Large intestine (tissue), 12 donors: ENCODE data around the gene GPR22. TPM values are rescaled to one million over a fixed set of nuclear protein-coding genes. Genes with fewer than 3 reads are reported as not detected.

ENCODE experiments used
- DNase-seq, 2 donors: peaks; one replicate each; pipeline versions ENCODE4 v3.0.0 to v3.0.0-alpha.2; 2013
- H3K27ac ChIP-seq: one replicate; pipeline ENCODE4 v1.5.1; 2013; ENCODE audit warnings: low read length
- H3K27me3 ChIP-seq: 2 replicates; pipeline ENCODE4 v1.6.1; 2013; ENCODE audit warnings: low read length; ENCODE audit not compliant: control insufficient read depth, insufficient read depth
- H3K36me3 ChIP-seq: 2 replicates; pipeline ENCODE4 v1.6.1; 2013; ENCODE audit warnings: low read length; ENCODE audit not compliant: control insufficient read depth, insufficient read depth
- H3K4me1 ChIP-seq: one replicate; pipeline ENCODE4 v1.6.1; 2013; ENCODE audit warnings: low read length; ENCODE audit not compliant: control insufficient read depth, insufficient read depth
- H3K4me3 ChIP-seq: one replicate; pipeline ENCODE4 v1.5.1; 2013; ENCODE audit warnings: low read length
- H3K9me3 ChIP-seq: one replicate; pipeline ENCODE4 v1.6.1; 2013; ENCODE audit warnings: mild to moderate bottlenecking, low read depth, low read length, moderate library complexity; ENCODE audit not compliant: control insufficient read depth
- WGBS: methylation state at CpG from one replicate; pipeline ENCODE4 v1.1.5; 2013; ENCODE audit warnings: low lambda C conversion rate; ENCODE audit not compliant: insufficient coverage; 5-methylcytosine and 5-hydroxymethylcytosine counted together
- long read RNA-seq, 11 donors: transcript quantifications; one replicate each; lab custom pipeline, GENCODE V29; 2026
- polyA plus RNA-seq: library from polyadenylated mRNA; unstranded; fragments of 120-200 nt; gene quantifications from one replicate; pipeline ENCODE4 v1.2.1, GENCODE V29; 2013

GPR22 gene
- 2.5 TPM for polyA plus RNA-seq
- long read RNA-seq, donor 1, partial matches to known transcripts, result 0 of 1 reads
- long read RNA-seq, donor 1, other reads (novel, unspliced or antisense), result 0 of 1 reads
- long read RNA-seq, donor 2, result 0 reads
- long read RNA-seq, donor 3, partial matches to known transcripts, result 0 of 1 reads
- long read RNA-seq, donor 3, other reads (novel, unspliced or antisense), result 0 of 1 reads
- long read RNA-seq, donor 4, result 0 reads
- long read RNA-seq, donor 5, partial matches to known transcripts, result 0 of 1 reads
- long read RNA-seq, donor 5, other reads (novel, unspliced or antisense), result 0 of 1 reads
- long read RNA-seq, donor 6, partial matches to known transcripts, result 0 of 2 reads
- long read RNA-seq, donor 6, other reads (novel, unspliced or antisense), result 0 of 2 reads
- long read RNA-seq, donor 7, partial matches to known transcripts, result 0 of 1 reads
- long read RNA-seq, donor 7, other reads (novel, unspliced or antisense), result 0 of 1 reads
- long read RNA-seq, donor 8, partial matches to known transcripts, result 21 of 28 reads
- long read RNA-seq, donor 8, other reads (novel, unspliced or antisense), result 6 of 28 reads
- long read RNA-seq, donor 9, partial matches to known transcripts, result 19 of 19 reads
- long read RNA-seq, donor 9, other reads (novel, unspliced or antisense), result 0 of 19 reads
- long read RNA-seq, donor 10, partial matches to known transcripts, result 0 of 1 reads
- long read RNA-seq, donor 10, other reads (novel, unspliced or antisense), result 0 of 1 reads
- long read RNA-seq, donor 11, partial matches to known transcripts, result 0 of 2 reads
- long read RNA-seq, donor 11, other reads (novel, unspliced or antisense), result 0 of 2 reads

GRCh38 chr7:107469929-107470328 is at the start of gene GPR22:
GPR22 (plus strand) TSS chr7:107470057; CDS start chr7:107474061, 4,004 bp downstream.
- no peak for DNase-seq
- WGBS, result no CpG with 5 or more reads among the region's 4 CpGs
- Histone ChIP-seq H3K4me3 (no peak within 1 kb of the TSS), H3K27me3 (no peaks in the 10 kb centered on the region), H3K9me3 (no peaks in the 10 kb centered on the region), H3K27ac (no peak within 1 kb of the TSS), H3K4me1 (no peaks in the 10 kb centered on the region), H3K36me3 (no peaks in the 10 kb centered on the region)

GRCh38 chr7:107427462-107427861 is 42.4 kb upstream of the GPR22 start:
- Histone ChIP-seq H3K9me3 (peaks cover 2% of the 10 kb centered on the region), H3K4me3 (no peak overlapping the region), H3K27me3 (no peaks in the 10 kb centered on the region), H3K4me1 (no peaks in the 10 kb centered on the region), H3K27ac (no peak overlapping the region), H3K36me3 (no peaks in the 10 kb centered on the region)
- no CpG with 5 or more reads among the region's 5 CpGs for WGBS
- DNase-seq, result no peak

- WGBS, result 80% methylated on average over 1 of the region's 1 CpG
- DNase-seq, result no peak
- Histone ChIP-seq H3K27me3 (no peaks in the 10 kb centered on the region), H3K4me1 (no peaks in the 10 kb centered on the region), H3K36me3 (no peaks in the 10 kb centered on the region), H3K9me3 (peaks cover 2% of the 10 kb centered on the region), H3K4me3 (no peak overlapping the region), H3K27ac (no peak overlapping the region)
Measured at GRCh38 chr7:107428642-107429041, 41.2 kb upstream of the GPR22 start.

- Histone ChIP-seq H3K4me3 (no peak overlapping the region), H3K27ac (no peak overlapping the region)
- no peak for DNase-seq
Measured at GRCh38 chr7:107430057-107430456, 39.8 kb upstream of the GPR22 start.

GRCh38 chr7:107432261-107432660 is 37.6 kb upstream of the GPR22 start:
- Histone ChIP-seq H3K27ac (no peak overlapping the region), H3K9me3 (peaks cover 2% of the 10 kb centered on the region), H3K4me3 (no peak overlapping the region), H3K27me3 (no peaks in the 10 kb centered on the region), H3K4me1 (no peaks in the 10 kb centered on the region), H3K36me3 (no peaks in the 10 kb centered on the region)
- no peak for DNase-seq
- WGBS, result 80% methylated on average over 1 of the region's 1 CpG

More at GRCh38 chr7:107430057-107430456, 39.8 kb upstream of the GPR22 start:
- peaks cover 2% of the 10 kb centered on the region for H3K9me3 ChIP-seq
- no peaks in the 10 kb centered on the region for H3K27me3 ChIP-seq
- H3K36me3 ChIP-seq, result no peaks in the 10 kb centered on the region
- no peaks in the 10 kb centered on the region for H3K4me1 ChIP-seq

GRCh38 chr7:107435749-107436148 is 34.1 kb upstream of the GPR22 start:
- H3K4me3 ChIP-seq, result no peak overlapping the region
- no peak overlapping the region for H3K27ac ChIP-seq
- no peaks in the 10 kb centered on the region for H3K4me1 ChIP-seq
- no peak for DNase-seq
- no peaks in the 10 kb centered on the region for H3K27me3 ChIP-seq
- no CpG with 5 or more reads among the region's 1 CpG for WGBS
- H3K9me3 ChIP-seq, result no peaks in the 10 kb centered on the region
- H3K36me3 ChIP-seq, result no peaks in the 10 kb centered on the region

- DNase-seq, result no peak
Measured at GRCh38 chr7:107439025-107439424, 30.8 kb upstream of the GPR22 start.

GRCh38 chr7:107441581-107442422 is 28.1 kb upstream of the GPR22 start:
- no peak overlapping the region for H3K27ac ChIP-seq
- no peaks in the 10 kb centered on the region for H3K9me3 ChIP-seq
- no peaks in the 10 kb centered on the region for H3K36me3 ChIP-seq
- no peaks in the 10 kb centered on the region for H3K4me1 ChIP-seq
- H3K27me3 ChIP-seq, result no peaks in the 10 kb centered on the region
- H3K4me3 ChIP-seq, result no peak overlapping the region
- DNase-seq, result no peak

More at GRCh38 chr7:107439025-107439424, 30.8 kb upstream of the GPR22 start:
- Histone ChIP-seq H3K27me3 (no peaks in the 10 kb centered on the region), H3K36me3 (no peaks in the 10 kb centered on the region), H3K9me3 (no peaks in the 10 kb centered on the region), H3K4me3 (no peak overlapping the region), H3K27ac (no peak overlapping the region), H3K4me1 (no peaks in the 10 kb centered on the region)
- WGBS, result 100% methylated on average over 3 of the region's 5 CpGs

GRCh38 chr7:107442678-107443077 is 27.2 kb upstream of the GPR22 start:
- H3K4me3 ChIP-seq, result no peak overlapping the region
- 100% methylated on average over 1 of the region's 1 CpG for WGBS
- no peaks in the 10 kb centered on the region for H3K4me1 ChIP-seq
- no peak for DNase-seq
- H3K9me3 ChIP-seq, result no peaks in the 10 kb centered on the region
- H3K36me3 ChIP-seq, result no peaks in the 10 kb centered on the region
- no peak overlapping the region for H3K27ac ChIP-seq
- H3K27me3 ChIP-seq, result no peaks in the 10 kb centered on the region

- H3K27ac ChIP-seq, result no peak overlapping the region
- H3K4me1 ChIP-seq, result no peaks in the 10 kb centered on the region
- H3K27me3 ChIP-seq, result no peaks in the 10 kb centered on the region
- no CpG with 5 or more reads among the region's 1 CpG for WGBS
- H3K36me3 ChIP-seq, result no peaks in the 10 kb centered on the region
- no peak for DNase-seq
- no peak overlapping the region for H3K4me3 ChIP-seq
- H3K9me3 ChIP-seq, result no peaks in the 10 kb centered on the region
Measured at GRCh38 chr7:107446531-107446930, 23.3 kb upstream of the GPR22 start.
